D341Med (cell line): Measurements from ENCODE around the gene CFAP300.

Experiments used
- DNase-seq: peaks from one replicate; pipeline ENCODE4 v3.0.0; 2012; ENCODE audit warnings: low spot score

The CFAP300 gene

DNA sequence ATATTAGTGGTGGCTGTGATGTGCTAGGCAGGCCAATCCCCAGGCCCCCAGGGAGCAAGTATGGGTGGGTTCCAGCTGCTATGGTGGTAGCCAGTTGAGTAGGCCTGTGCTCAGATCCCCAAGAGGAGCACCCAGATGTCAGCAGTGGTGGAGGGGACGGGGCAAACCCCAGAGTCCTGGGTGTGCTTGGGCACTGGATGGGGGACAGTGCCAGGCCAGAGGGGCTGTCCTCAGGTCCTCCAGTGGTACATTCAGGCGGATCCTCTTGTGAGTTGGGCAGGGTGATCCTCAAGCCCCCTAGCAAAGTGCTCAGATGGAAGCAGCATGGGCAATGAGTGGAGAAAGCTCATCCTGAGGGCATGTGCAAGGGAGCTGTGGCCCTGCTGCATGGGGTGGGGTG lies 26.0 kb downstream of the CFAP300 start:
- DNase-seq: no peak

DNA sequence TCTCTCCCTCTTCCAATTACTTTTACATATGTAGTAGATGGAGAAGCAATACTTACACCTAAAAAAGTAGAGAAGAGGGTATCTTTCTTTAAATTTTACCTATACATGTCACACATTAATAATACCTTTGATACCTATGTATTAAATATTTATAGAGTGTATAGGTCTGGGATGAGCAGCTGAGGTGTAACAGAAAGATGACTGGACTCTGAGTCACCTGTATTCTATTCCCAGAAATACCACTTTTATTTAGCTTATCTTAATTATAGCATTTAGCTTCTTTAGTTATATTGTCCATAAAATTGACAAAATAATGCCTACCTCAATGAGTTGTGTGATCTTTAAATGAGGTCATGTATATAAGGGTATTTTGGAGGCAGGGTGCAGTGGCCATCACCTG lies 32.4 kb downstream of the CFAP300 start:
- no peak for DNase-seq

DNA sequence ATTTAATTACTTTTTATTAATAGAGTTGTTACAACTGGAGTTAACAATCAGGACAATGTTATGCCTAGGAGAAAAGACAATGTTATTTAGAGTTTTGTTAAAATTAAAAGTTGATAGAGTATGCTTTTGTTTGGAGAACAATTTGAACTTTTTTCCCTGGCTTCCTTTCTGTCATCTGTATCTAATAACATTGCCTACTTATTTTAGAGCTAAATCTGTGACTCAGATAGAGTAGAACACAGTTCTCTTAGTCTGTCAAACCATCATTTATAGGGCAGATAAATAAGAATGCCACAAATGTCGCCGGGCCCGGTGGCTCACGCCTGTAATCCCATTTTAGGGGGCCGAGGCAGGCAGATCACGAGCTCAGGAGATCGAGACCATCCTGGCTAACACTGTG lies 34.1 kb downstream of the CFAP300 start:
- no peak for DNase-seq

GRCh38 chr11:102085864-102086551 lies 38.8 kb downstream of the CFAP300 start:
- DNase-seq: no peak

DNA sequence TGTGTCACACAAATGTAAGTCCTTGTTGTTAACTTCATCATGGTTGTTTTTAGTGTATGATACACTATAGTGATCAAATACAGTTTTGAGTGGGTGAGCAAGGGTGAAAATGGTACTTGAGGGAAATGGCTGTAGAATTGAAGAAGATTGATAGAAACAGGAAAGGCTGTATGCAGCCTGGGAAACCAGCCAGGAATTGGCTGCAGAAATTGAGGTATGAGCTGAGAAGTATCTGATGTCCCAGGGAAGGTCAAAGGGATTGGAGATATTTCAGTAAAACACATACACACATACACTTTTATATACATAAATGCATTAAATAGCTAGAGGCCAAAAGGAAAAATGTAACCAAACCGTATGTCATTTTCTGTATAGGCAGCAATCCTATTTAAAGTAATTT lies 49.9 kb downstream of the CFAP300 start:
- DNase-seq: no peak

DNA sequence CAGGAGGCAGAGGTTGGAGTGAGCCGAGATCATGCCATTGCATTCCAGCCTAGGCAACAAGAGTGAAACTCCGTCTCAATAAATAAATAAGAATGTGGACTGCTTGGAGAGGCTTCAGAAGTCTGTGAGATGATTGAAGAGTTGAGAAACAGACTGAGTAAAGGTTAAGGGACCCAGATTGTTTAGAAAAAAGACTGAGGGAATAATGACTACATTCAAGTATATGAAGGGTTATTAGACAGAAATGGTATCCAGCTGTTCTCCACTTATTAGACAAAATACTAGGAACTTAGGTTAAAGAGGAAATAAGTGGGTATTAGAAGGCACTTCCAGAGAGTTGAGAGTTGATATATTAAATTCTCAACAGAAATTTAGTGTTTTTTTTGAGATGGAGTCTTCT lies 52.5 kb downstream of the CFAP300 start:
- no peak for DNase-seq

- DNase-seq: no peak
Measured at GRCh38 chr11:102108734-102109440, 61.6 kb downstream of the CFAP300 start.

- DNase-seq: peak; percentile 75
Measured at GRCh38 chr11:102109896-102110760, 62.9 kb downstream of the CFAP300 start, which contains the start of gene YAP1. Gene YAP1, plus strand, starts transcription at chr11:102110447. Its CDS starts 402 bp downstream, at chr11:102110849.

DNA sequence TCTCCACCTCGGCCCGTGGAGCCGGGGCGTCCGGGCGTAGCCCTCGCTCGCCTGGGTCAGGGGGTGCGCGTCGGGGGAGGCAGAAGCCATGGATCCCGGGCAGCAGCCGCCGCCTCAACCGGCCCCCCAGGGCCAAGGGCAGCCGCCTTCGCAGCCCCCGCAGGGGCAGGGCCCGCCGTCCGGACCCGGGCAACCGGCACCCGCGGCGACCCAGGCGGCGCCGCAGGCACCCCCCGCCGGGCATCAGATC lies 63.4 kb downstream of the CFAP300 start:
- peak; percentile 64 for DNase-seq

DNA sequence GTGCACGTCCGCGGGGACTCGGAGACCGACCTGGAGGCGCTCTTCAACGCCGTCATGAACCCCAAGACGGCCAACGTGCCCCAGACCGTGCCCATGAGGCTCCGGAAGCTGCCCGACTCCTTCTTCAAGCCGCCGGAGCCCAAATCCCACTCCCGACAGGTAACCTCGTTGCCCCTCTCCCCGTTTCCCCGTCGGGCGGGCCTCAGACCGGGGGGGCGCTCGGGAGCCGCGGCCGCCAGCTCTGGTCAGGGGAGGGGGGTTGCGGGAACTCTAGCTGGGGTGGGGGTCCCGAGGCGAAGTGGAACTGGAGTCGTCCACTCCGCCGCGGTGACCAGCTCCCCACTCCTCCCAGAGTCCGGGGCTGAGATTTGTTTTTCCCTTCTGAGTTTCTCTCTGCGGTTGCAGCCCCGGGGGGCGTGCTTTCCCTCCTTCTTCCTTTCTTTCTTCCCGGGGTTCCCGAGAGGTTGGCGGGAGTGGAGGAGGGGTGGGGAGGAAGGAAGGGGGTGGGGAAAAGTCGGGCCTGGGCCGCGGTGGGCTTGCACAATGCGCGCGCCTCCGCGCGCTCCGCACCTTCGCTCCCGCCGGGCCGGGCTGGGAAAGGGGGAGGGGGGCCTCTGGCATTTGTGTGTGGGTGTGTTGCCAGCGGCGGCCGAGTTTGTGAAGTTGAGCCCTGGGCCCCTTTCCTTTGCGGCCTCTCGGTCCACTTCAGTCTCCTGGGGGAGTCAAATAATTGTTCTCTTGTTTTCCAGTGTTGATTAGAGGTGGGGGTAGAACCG lies 64.0 kb downstream of the CFAP300 start:
- DNase-seq: peak; percentile 52

DNA sequence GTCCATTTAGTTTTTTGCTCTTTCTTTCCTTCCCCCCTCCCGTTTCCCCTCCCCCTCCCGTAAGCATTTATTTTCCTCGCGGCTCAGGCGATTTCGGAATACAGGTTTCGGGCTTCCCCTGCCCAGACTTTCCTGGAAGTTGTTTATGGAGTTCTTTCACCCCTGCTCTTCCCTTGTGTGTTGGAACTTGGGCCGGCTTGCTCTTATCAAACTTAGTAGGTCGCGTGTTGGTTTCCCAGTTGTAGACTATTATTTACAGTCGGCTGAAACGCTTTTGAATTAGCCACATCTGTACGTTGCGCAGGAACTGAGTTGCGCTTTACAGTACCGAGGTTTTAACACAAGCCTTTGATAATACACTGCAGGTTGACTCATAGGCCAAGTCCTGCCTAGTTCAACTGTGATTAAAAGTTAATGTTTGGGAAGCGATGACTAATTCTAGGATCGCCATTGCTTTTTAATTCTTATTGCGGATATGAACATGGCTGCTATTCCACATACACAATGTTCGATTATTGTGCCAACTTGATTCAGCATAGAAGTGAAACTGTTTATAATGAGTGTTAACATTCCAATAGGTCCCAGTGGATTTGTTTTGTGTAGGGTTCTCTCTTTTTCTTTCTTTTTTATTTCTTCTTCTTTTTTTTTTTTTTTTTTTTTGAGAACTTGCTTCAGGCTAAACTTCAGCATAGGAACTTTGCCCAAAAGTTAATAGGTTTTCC lies 64.7 kb downstream of the CFAP300 start:
- DNase-seq: no peak

- no peak for DNase-seq
Measured at GRCh38 chr11:102112509-102112821, 65.2 kb downstream of the CFAP300 start.

DNA sequence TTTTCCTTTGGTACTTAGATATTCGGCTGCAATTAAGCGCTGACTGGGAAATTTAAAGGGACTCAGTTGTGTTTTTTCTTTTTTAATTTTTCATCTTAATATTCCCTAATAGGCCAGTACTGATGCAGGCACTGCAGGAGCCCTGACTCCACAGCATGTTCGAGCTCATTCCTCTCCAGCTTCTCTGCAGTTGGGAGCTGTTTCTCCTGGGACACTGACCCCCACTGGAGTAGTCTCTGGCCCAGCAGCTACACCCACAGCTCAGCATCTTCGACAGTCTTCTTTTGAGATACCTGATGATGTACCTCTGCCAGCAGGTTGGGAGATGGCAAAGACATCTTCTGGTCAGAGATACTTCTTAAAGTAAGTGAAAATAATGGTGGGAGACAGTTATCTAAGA lies 66.8 kb downstream of the CFAP300 start:
- DNase-seq: no peak

GRCh38 chr11:102115557-102115956 lies 68.3 kb downstream of the CFAP300 start:
- no peak for DNase-seq

GRCh38 chr11:102116453-102117205 lies 69.4 kb downstream of the CFAP300 start:
- DNase-seq: no peak

DNA sequence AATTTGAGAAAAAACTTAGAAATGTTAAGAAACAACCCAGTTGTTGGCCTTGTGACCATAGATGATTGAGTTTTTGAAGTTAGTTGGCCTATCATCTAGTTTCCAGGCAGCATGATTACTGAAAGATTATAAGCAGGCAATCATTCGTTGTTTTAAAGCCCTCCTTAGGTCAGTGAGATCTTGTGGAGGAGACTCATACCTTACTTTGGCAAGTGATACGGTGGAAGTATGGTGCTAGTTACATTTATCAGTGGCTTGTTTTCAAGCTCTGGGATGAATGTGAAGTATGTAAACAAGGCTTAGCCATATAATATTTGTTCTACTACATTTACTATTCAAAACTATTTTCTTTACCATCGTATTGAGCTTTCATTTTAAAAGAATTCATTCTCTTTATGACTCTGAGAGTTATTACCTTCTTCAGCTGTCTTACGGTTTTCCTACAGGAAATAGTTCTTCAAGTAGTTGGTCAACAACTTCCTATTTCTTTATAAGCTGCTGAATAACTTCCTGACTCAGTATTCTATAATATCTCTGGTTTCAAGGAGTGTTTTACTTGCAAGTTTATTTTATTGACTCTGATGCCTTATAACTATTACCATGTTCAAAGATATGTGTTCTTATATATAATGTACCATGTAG lies 70.4 kb downstream of the CFAP300 start:
- no peak for DNase-seq

GRCh38 chr11:102118937-102119336 lies 71.7 kb downstream of the CFAP300 start:
- DNase-seq: no peak

GRCh38 chr11:102119997-102120396 lies 72.8 kb downstream of the CFAP300 start:
- no peak for DNase-seq

DNA sequence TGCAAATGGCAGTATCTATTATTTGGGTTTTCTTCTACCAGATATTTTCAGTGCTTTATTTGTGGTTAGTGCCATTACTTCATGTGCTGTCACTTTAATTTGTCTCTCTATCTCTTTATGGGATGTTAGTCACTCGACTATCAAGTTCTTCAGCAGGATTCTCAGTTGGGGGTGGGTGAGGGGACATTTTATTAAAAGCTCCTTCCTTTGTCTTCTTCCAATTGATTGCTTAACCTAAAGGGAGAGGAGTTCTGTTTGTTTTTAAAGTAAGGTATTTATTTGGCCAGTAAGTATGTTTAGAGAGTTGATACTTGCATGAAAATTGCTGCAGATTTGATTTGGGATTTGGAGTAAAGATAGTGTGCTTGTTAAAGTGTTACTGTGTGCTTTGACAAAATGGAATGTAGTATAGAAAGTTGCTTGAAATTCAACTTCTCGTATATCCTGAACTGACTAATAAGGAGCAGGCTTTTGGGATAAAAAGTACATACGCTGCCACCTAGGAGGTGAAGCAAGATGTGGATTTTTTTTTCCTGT lies 73.3 kb downstream of the CFAP300 start:
- no peak for DNase-seq

- DNase-seq: no peak
Measured at GRCh38 chr11:102121329-102121728, 74.1 kb downstream of the CFAP300 start.
